ENCODE measurements around the gene MAFG. TPM values are rescaled to one million over a fixed set of nuclear protein-coding genes. Genes with fewer than 3 reads are reported as not detected.

The MAFG gene
- total and polyA plus RNA-seq, 5 donors, result 16.6 to 28.9 (median 25.9) TPM

- H3K4me1 ChIP-seq (ENCODE audit: control insufficient read depth, insufficient read depth, low read length), result peaks cover 6% of the 10 kb centered on the region
- peak within 1 kb of the TSS; percentile 75 for H3K4me3 ChIP-seq (ENCODE audit: low read length)
- no peaks in the 10 kb centered on the region for H3K27me3 ChIP-seq (ENCODE audit: control insufficient read depth, insufficient read depth)
- intact Hi-C loops (cut with DNase I), result no loop called here
- under 1% methylated on average over 94 of the region's 94 CpGs for WGBS
- DNase-seq, result peak; percentile 76 to 94 (median 87)
- H3K9me3 ChIP-seq (ENCODE audit: control insufficient read depth, low read length), result no peaks in the 10 kb centered on the region
- H3K27ac ChIP-seq (ENCODE audit: low read length), result no peak within 1 kb of the TSS
- ATAC-seq, result peak; percentile 71
These were observed 9.8 kb downstream of the MAFG start, which contains the start of gene SIRT7 for GRCh38 chr17:81917565-81918332. TSS of gene SIRT7 (minus strand) at chr17:81918176. CDS start at chr17:81918131, 45 bp downstream.

GRCh38 chr17:81916234-81917001, 11.1 kb downstream of the MAFG start:
- intact Hi-C loops (cut with DNase I), result no loop called here
- H3K4me1 ChIP-seq (ENCODE audit: control insufficient read depth, insufficient read depth, low read length), result peaks cover 3% of the 10 kb centered on the region
- H3K27ac ChIP-seq (ENCODE audit: low read length), result no peak overlapping the region
- no peaks in the 10 kb centered on the region for H3K9me3 ChIP-seq (ENCODE audit: control insufficient read depth, low read length)
- no peaks in the 10 kb centered on the region for H3K27me3 ChIP-seq (ENCODE audit: control insufficient read depth, insufficient read depth)
- ATAC-seq, result no peak
- no peak overlapping the region for H3K4me3 ChIP-seq (ENCODE audit: low read length)
- WGBS, result 82% methylated on average over 21 of the region's 21 CpGs
- DNase-seq, result no peak

DNA sequence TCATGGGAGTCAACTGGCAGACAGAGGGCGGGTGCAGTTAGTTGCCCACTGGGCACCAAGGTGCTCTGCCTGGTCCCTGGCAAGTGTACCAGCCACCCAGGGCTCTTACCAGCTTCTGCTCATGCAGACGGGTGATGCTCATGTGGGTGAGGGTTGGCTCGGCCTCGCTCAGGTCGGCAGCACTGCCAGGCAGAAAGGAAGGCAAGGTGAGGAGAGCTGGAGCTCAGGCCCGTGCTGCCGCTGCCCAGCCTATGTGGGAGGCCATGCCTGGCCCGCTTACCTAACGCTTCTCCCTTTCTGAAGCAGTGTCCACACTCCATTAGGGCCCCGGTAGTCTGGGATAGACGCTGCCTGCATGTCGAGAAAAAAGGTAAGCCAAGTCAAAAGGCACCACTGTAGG, 12.2 kb downstream of the MAFG start:
- no peak for ATAC-seq
- Histone ChIP-seq H3K4me3 (ENCODE audit: low read length) (no peak overlapping the region), H3K27me3 (ENCODE audit: control insufficient read depth, insufficient read depth) (no peaks in the 10 kb centered on the region), H3K4me1 (ENCODE audit: control insufficient read depth, insufficient read depth, low read length) (peaks cover 3% of the 10 kb centered on the region), H3K27ac (ENCODE audit: low read length) (no peak overlapping the region), H3K9me3 (ENCODE audit: control insufficient read depth, low read length) (no peaks in the 10 kb centered on the region)
- WGBS, result 93% methylated on average over 12 of the region's 12 CpGs
- DNase-seq, result no peak
- intact Hi-C loops (cut with DNase I), result no loop called here

- DNase-seq (no peak), ATAC-seq (no peak)
- intact Hi-C loops (cut with DNase I), result no loop called here
- WGBS, result 96% methylated on average over 36 of the region's 36 CpGs
- peaks cover 3% of the 10 kb centered on the region for H3K4me1 ChIP-seq (ENCODE audit: control insufficient read depth, insufficient read depth, low read length)
- no peaks in the 10 kb centered on the region for H3K9me3 ChIP-seq (ENCODE audit: control insufficient read depth, low read length)
- no peaks in the 10 kb centered on the region for H3K27me3 ChIP-seq (ENCODE audit: control insufficient read depth, insufficient read depth)
- H3K27ac ChIP-seq (ENCODE audit: low read length), result no peak overlapping the region
- no peak overlapping the region for H3K4me3 ChIP-seq (ENCODE audit: low read length)
These were observed 13.3 kb downstream of the MAFG start for GRCh38 chr17:81914103-81914850.

DNA sequence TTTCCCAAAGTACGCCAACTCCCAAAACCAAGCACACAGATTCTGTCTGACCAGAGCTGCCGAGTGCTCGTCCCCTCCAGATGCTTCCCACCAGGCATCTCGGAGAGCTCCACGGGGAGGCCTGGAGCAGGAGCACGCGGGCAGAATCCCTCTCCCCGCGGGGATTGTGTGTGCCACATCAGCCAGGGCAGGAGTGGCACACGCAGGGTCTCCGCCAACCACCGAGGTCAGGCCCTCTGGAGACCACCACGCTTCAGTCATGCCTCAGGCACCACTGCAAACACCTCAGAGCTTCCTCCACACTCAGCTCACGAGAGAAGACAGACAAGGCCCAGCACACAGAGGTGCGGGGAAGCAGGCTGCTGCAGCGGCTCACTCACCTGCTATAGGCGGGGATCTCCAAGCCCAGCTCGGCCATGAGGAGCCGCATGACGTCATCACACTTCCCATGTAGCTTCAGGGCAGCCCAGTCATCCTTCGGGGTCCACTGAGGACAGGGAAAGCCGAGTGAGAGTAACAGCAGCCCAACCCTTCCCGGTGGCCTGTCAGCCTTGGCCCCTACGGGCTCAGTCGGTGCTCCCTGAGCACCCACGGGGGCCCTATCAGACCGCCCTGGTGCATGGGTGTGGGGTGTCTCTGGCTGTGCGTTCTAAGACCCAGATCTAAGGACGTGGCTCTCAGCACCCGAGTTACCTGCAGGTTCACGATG, 14.0 kb downstream of the MAFG start:
- no peaks in the 10 kb centered on the region for H3K9me3 ChIP-seq (ENCODE audit: control insufficient read depth, low read length)
- no peak overlapping the region for H3K27ac ChIP-seq (ENCODE audit: low read length)
- peaks cover 3% of the 10 kb centered on the region for H3K4me1 ChIP-seq (ENCODE audit: control insufficient read depth, insufficient read depth, low read length)
- ATAC-seq (no peak), DNase-seq (no peak)
- 93% methylated on average over 31 of the region's 31 CpGs for WGBS
- H3K4me3 ChIP-seq (ENCODE audit: low read length), result no peak overlapping the region
- intact Hi-C loops (cut with DNase I), result no loop called here
- no peaks in the 10 kb centered on the region for H3K27me3 ChIP-seq (ENCODE audit: control insufficient read depth, insufficient read depth)

DNA sequence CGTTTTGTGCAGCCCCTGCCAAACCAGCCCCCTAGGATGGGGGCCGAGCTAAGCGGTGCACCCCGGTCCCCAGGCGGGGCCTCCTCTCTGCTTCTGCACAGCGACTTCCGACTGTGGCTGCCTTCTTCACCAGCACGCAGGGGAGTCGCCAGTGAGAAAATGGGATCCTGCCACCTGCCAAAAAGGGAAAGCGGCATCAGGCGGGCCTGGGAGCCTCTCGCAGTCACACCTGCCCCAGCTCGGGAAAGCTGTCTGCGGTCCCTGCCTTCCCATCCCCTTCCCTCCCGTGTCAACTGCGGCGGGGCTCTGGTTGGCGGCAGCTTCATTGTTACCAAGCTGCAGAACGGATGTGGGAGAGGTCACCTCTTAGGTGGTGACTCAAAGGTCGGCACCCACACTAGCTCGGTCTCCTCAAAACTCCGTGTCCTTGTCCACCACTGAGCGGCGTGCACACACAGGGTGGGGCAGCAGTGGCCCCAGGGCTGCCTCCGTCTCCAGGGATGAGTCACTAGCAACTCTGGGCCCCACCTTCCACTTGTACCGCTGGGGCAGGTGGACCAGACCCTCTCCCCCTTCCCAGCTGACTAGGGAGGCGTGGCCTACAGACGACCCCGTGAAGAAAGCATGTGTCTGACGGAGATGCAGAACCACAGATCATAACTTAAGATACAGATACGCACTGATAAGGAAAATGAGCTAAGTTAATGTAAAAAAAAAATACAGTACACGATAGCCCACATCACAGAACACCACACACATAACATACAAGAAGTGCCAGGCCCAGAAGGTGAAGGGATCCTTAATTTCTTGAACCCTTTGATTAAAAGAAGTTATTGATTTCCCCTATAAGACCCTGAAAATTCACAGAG, 14.9 kb downstream of the MAFG start:
- H3K27me3 ChIP-seq (ENCODE audit: control insufficient read depth, insufficient read depth), result no peaks in the 10 kb centered on the region
- no peak overlapping the region for H3K4me3 ChIP-seq (ENCODE audit: low read length)
- 92% methylated on average over 32 of the region's 32 CpGs for WGBS
- DNase-seq (no peak), ATAC-seq (no peak)
- H3K4me1 ChIP-seq (ENCODE audit: control insufficient read depth, insufficient read depth, low read length), result peaks cover 3% of the 10 kb centered on the region
- intact Hi-C loops (cut with DNase I), result no loop called here
- no peak overlapping the region for H3K27ac ChIP-seq (ENCODE audit: low read length)
- no peaks in the 10 kb centered on the region for H3K9me3 ChIP-seq (ENCODE audit: control insufficient read depth, low read length)

GRCh38 chr17:81911969-81912368, 15.6 kb downstream of the MAFG start:
- ATAC-seq, result no peak
- no peaks in the 10 kb centered on the region for H3K9me3 ChIP-seq (ENCODE audit: control insufficient read depth, low read length)
- 88% methylated on average over 19 of the region's 19 CpGs for WGBS
- no peak overlapping the region for H3K4me3 ChIP-seq (ENCODE audit: low read length)
- intact Hi-C loops (cut with DNase I), result no loop called here
- no peak for DNase-seq
- H3K4me1 ChIP-seq (ENCODE audit: control insufficient read depth, insufficient read depth, low read length), result peaks cover 2% of the 10 kb centered on the region
- H3K27me3 ChIP-seq (ENCODE audit: control insufficient read depth, insufficient read depth), result no peaks in the 10 kb centered on the region
- H3K27ac ChIP-seq (ENCODE audit: low read length), result no peak overlapping the region

DNA sequence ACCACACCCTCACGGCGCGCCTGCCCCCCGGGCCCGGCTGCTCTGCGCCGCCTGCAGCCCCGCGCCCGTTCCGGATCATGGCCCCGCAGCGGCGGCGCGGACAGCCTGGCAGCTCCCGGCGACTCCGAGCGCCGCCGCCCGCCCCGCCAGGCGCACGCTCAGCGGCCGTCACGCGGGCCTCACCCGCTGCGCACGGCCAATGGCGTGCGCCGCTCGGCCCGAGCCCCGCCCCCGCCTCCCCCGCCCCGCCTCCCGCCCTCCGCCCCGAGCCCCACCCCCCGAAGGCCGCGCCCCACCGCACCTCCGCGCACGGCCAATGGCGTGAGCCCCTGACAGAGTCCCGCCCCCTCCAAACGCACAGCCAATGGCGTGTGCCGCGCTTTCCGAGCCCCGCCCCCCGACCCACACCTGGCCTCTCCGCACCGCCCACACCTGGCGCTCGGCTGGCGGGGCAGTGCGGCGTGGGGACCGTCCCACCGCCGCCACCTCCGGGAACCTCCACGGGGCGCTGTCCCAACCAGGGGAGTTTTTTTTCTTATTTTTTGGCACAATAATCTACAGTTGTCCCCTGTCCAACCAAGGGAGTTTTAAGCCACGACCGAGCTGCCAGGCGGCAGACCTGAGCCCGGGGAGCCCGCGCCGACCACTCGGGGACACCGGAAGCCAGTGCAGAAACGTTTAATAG, 16.1 kb downstream of the MAFG start, which contains the start of gene PCYT2:
Gene PCYT2, minus strand, starts transcription at position 123 of the 685 bp plus-strand sequence. Its CDS starts 44 bp downstream, at position 79.
- Histone ChIP-seq H3K4me3 (ENCODE audit: low read length) (peak within 1 kb of the TSS; percentile 86), H3K9me3 (ENCODE audit: control insufficient read depth, low read length) (no peaks in the 10 kb centered on the region), H3K4me1 (ENCODE audit: control insufficient read depth, insufficient read depth, low read length) (no peaks in the 10 kb centered on the region), H3K27me3 (ENCODE audit: control insufficient read depth, insufficient read depth) (no peaks in the 10 kb centered on the region), H3K27ac (ENCODE audit: low read length) (peak within 1 kb of the TSS; percentile 49)
- intact Hi-C loops (cut with DNase I), result no loop called here
- 3% methylated on average over 84 of the region's 84 CpGs for WGBS
- ATAC-seq (peak; percentile 90 to 93), DNase-seq (peak; percentile 91 to 96 (median 96))

- Histone ChIP-seq H3K27ac (ENCODE audit: low read length) (no peak overlapping the region), H3K27me3 (ENCODE audit: control insufficient read depth, insufficient read depth) (no peaks in the 10 kb centered on the region), H3K4me3 (ENCODE audit: low read length) (peak overlapping the region; percentile 86), H3K9me3 (ENCODE audit: control insufficient read depth, low read length) (no peaks in the 10 kb centered on the region), H3K4me1 (ENCODE audit: control insufficient read depth, insufficient read depth, low read length) (no peaks in the 10 kb centered on the region)
- DNase-seq, result no peak
- WGBS, result under 1% methylated on average over 55 of the region's 55 CpGs
- ATAC-seq, result peak in 1 of 2 donors; percentile 1
- intact Hi-C loops (cut with DNase I), result no loop called here
These were observed 16.7 kb downstream of the MAFG start for GRCh38 chr17:81910840-81911276.

Data from right cardiac atrium (tissue), 5 donors.